HepG2 (cell line): ENCODE results near the gene SLC23A3. TPM values are rescaled to one million over a fixed set of nuclear protein-coding genes. Genes with fewer than 3 reads are reported as not detected.

Experiments
- AKAP8 ChIP-seq: sonication (generic); formaldehyde crosslinking; IDR thresholded peaks from 2 replicates; pipeline ENCODE4 v1.5.1; 2020; ENCODE audit warnings: mild to moderate bottlenecking, missing genetic modification reagents
- CC2D1A ChIP-seq: sonication (generic); formaldehyde crosslinking; IDR thresholded peaks from 2 replicates; pipeline ENCODE4 v1.8.1; 2023; ENCODE audit warnings: mild to moderate bottlenecking, missing genetic modification reagents
- DMTF1 ChIP-seq: sonication (generic); formaldehyde crosslinking; IDR thresholded peaks from 2 replicates; pipeline ENCODE4 v1.4.0; 2020; ENCODE audit warnings: mild to moderate bottlenecking, missing genetic modification reagents
- DNMT3B ChIP-seq: conservative IDR thresholded peaks from 2 replicates; pipeline ENCODE4 v1.6.1; 2016; ENCODE audit warnings: missing biosample characterization, control low read depth
- FOXM1 ChIP-seq: sonication (generic); formaldehyde crosslinking; IDR thresholded peaks from 2 replicates; pipeline ENCODE4 v1.5.0; 2020; ENCODE audit warnings: missing genetic modification reagents
- HOXA7 ChIP-seq: sonication (generic); formaldehyde crosslinking; IDR thresholded peaks from 2 replicates; pipeline ENCODE4 v1.8.1; 2022; ENCODE audit warnings: mild to moderate bottlenecking, missing genetic modification reagents, moderate library complexity
- ISL2 ChIP-seq: sonication (generic); formaldehyde crosslinking; IDR thresholded peaks from 2 replicates; pipeline ENCODE4 v1.5.0; 2020; ENCODE audit warnings: missing genetic modification reagents
- KLF16 ChIP-seq, 2 experiments: sonication (generic) in 1 of 2; formaldehyde crosslinking in 1 of 2; IDR thresholded peaks; 2 replicates each; pipeline versions ENCODE4 v1.6.1 to v1.8.0; 2016 to 2023; ENCODE audit warnings: missing genetic modification reagents in 2 of 2, missing compliant biosample characterization in 1 of 2
- NAIF1 ChIP-seq: sonication (generic); formaldehyde crosslinking; IDR thresholded peaks from 2 replicates; pipeline ENCODE4 v1.5.0; 2020; ENCODE audit warnings: mild to moderate bottlenecking, missing genetic modification reagents, borderline replicate concordance
- RARG ChIP-seq: sonication (generic); formaldehyde crosslinking; IDR thresholded peaks from 2 replicates; pipeline ENCODE4 v1.4.0; 2020; ENCODE audit warnings: low read depth, mild to moderate bottlenecking, missing genetic modification reagents
- RELA ChIP-seq: sonication (generic); formaldehyde crosslinking; IDR thresholded peaks from 2 replicates; pipeline ENCODE4 v1.4.0; 2020; ENCODE audit warnings: missing genetic modification reagents
- RFX1 ChIP-seq: fragments of 450-650 bp; IDR thresholded peaks from 2 replicates; pipeline ENCODE4 v1.6.1; 2017
- SIN3B ChIP-seq: fragments of 150-350 bp; IDR thresholded peaks from 2 replicates; pipeline ENCODE4 v1.6.1; 2014; ENCODE audit warnings: low read length
- UBTF ChIP-seq: sonication (generic); formaldehyde crosslinking; IDR thresholded peaks from 2 replicates; pipeline ENCODE4 v1.4.0; 2020; ENCODE audit warnings: mild to moderate bottlenecking, missing genetic modification reagents
- ZBTB8A ChIP-seq: sonication (generic); formaldehyde crosslinking; IDR thresholded peaks from 2 replicates; pipeline ENCODE4 v1.4.0; 2020; ENCODE audit warnings: mild to moderate bottlenecking, low read depth, missing genetic modification reagents, borderline replicate concordance
- ZFX ChIP-seq: sonication (generic); formaldehyde crosslinking; IDR thresholded peaks from 2 replicates; pipeline ENCODE4 v1.4.0; 2020; ENCODE audit warnings: mild to moderate bottlenecking, low read depth, missing genetic modification reagents, moderate library complexity
- ZNF512B ChIP-seq: sonication (generic); formaldehyde crosslinking; IDR thresholded peaks from 2 replicates; pipeline ENCODE4 v1.5.1; 2020; ENCODE audit warnings: missing genetic modification reagents, mild to moderate bottlenecking, borderline replicate concordance
- ZNF543 ChIP-seq: sonication (generic); formaldehyde crosslinking; IDR thresholded peaks from 2 replicates; pipeline ENCODE4 v1.4.0; 2020; ENCODE audit warnings: mild to moderate bottlenecking, missing genetic modification reagents
- ZNF547 ChIP-seq: sonication (generic); formaldehyde crosslinking; IDR thresholded peaks from 2 replicates; pipeline ENCODE4 v1.5.1; 2020; ENCODE audit warnings: mild to moderate bottlenecking, missing genetic modification reagents
- ZNF562 ChIP-seq: sonication (generic); formaldehyde crosslinking; IDR thresholded peaks from 2 replicates; pipeline ENCODE4 v1.8.0; 2022; ENCODE audit warnings: missing genetic modification reagents, borderline replicate concordance
- ZNF670 ChIP-seq: sonication (generic); formaldehyde crosslinking; IDR thresholded peaks from 2 replicates; pipeline ENCODE4 v1.8.0; 2022; ENCODE audit warnings: mild to moderate bottlenecking, missing genetic modification reagents, borderline replicate concordance
- ZNF737 ChIP-seq: sonication (generic); formaldehyde crosslinking; IDR thresholded peaks from 2 replicates; pipeline ENCODE4 v1.5.0; 2020; ENCODE audit warnings: missing genetic modification reagents, mild to moderate bottlenecking, borderline replicate concordance
- polyA plus RNA-seq, 8 experiments: library from polyadenylated mRNA; depleted of rRNA in 3 of 8; stranded (reverse) in 7 of 8; unstranded in 1 of 8; fragments of >200 nt; fragmentation: Illumina TruSeq in 4 of 8; extraction: Trizol in 4 of 8; gene quantifications; 2 replicates each; pipeline versions ENCODE4 v1.2.1 to v1.2.3, GENCODE V29; 2011 to 2016; ENCODE audit warnings: low read depth in 4 of 8, missing spikeins in 1 of 8, mixed read lengths in 1 of 8; ENCODE audit not compliant: insufficient read depth in 1 of 8
- total RNA-seq, 5 experiments: library from RNA; depleted of rRNA; stranded (reverse); fragments of >200 nt; fragmentation: Illumina TruSeq; extraction: Trizol; gene quantifications; 2 replicates each; pipeline ENCODE4 v1.2.3, GENCODE V29; 2016; ENCODE audit warnings: low read depth in 1 of 5

The SLC23A3 gene
- total and polyA plus RNA-seq, 2 of the 13 experiments (the other 11 are each of a cell fraction or from before 2014, with no cell fraction given): 0.38 to 0.78 TPM

- TF ChIP-seq ZBTB8A (CRISPR knock-in tag) (no peak; the same call in 1 of the 2 replicates), ZNF737 (CRISPR knock-in tag) (no peak; the same call in 1 of the 2 replicates), DNMT3B (CRISPR knock-in tag) (peak; percentile 71; the same call in 1 of the 2 replicates), ZNF512B (peak; percentile 93; the same call in 1 of the 2 replicates), SIN3B (peak; percentile 88), UBTF (peak; percentile 95), KLF16 (CRISPR knock-in tag; IDR thresholded peaks at IDR 0.05) (peak; percentile 6 to 95; a peak in 2 of 4 replicates), ZNF543 (CRISPR knock-in tag) (peak; percentile 88; the same call in 1 of the 2 replicates), DMTF1 (CRISPR knock-in tag) (peak; percentile 94; the same call in 1 of the 2 replicates), ZNF547 (CRISPR knock-in tag) (peak; percentile 96), RELA (CRISPR knock-in tag) (peak; percentile 35; the same call in 1 of the 2 replicates), ZFX (peak; percentile 98), ZNF562 (CRISPR knock-in tag) (no peak), ZNF670 (CRISPR knock-in tag) (no peak), ISL2 (CRISPR knock-in tag) (peak; percentile 77), RFX1 (no peak), HOXA7 (CRISPR knock-in tag) (no peak; the same call in 1 of the 2 replicates), NAIF1 (CRISPR knock-in tag) (peak; percentile 90; the same call in 1 of the 2 replicates), FOXM1 (0 out of 2 replicates have a peak, but pooled peaks have one; percentile 12), AKAP8 (peak; percentile 100), CC2D1A (CRISPR knock-in tag) (0 out of 2 replicates have a peak, but pooled peaks have one; percentile 52), RARG (0 out of 2 replicates have a peak, but pooled peaks have one; percentile 77)
These were observed 49.2 kb upstream of the SLC23A3 start, which contains the start of gene ABCB6 (continued) for GRCh38 chr2:219218732-219219701.
